Activated T-cell treated with anti-CD3 and anti-CD28 coated beads, Interleukin-2, amount 50 U/mL, for 4 hours (primary cell): Measurements from ENCODE around the gene USP35. TPM values are rescaled to one million over a fixed set of nuclear protein-coding genes. Genes with fewer than 3 reads are reported as not detected.
"Not testable (repeated sequence)": the region's sequence is repeated elsewhere in the genome, so short reads cannot be mapped to it uniquely, and the experiment has no call there.

Experiments
- ATAC-seq, 2 donors: fragments of 200-7000 bp; cut with Tn5 transposase; one replicate each; pipeline ENCODE4 v1.10.0; 2021
- DNase-seq: peaks from one replicate; pipeline ENCODE4 v3.0.0-alpha.2; 2020
- H3K27me3 Mint-ChIP-seq: one replicate; pipeline ENCODE4 v1.8.0; 2021; ENCODE audit warnings: low read depth, mixed read lengths
- H3K36me3 Mint-ChIP-seq: one replicate; pipeline ENCODE4 v1.8.0; 2022; ENCODE audit warnings: mixed read lengths; ENCODE audit not compliant: insufficient read depth
- H3K4me1 Mint-ChIP-seq: one replicate; pipeline ENCODE4 v1.8.0; 2021; ENCODE audit warnings: low read depth, mixed read lengths
- H3K4me3 Mint-ChIP-seq: one replicate; pipeline ENCODE4 v1.8.0; 2021; ENCODE audit warnings: mild to moderate bottlenecking, moderate library complexity, mixed read lengths
- H3K9me3 Mint-ChIP-seq: one replicate; pipeline ENCODE4 v1.8.0; 2021; ENCODE audit warnings: mixed read lengths
- total RNA-seq, 3 donors: library from RNA; stranded (reverse); gene quantifications; one replicate each; pipeline ENCODE4 v1.2.1, GENCODE V29; 2021

The USP35 gene
- total RNA-seq, 3 donors from 2014 or later = 3.8 to 5.2 (median 4.9) TPM

- Mint-ChIP-seq H3K27me3 (no peaks in the 10 kb centered on the region), H3K4me1 (no peaks in the 10 kb centered on the region), H3K4me3 (no peak overlapping the region), H3K36me3 (no peaks in the 10 kb centered on the region), H3K9me3 (no peaks in the 10 kb centered on the region)
- DNase-seq = no peak
- ATAC-seq = no peak
These were observed 28.2 kb upstream of the USP35 start for GRCh38 chr11:78160557-78160956.

GRCh38 chr11:78161346-78161745 is 27.4 kb upstream of the USP35 start:
- no peaks in the 10 kb centered on the region for H3K4me1 Mint-ChIP-seq
- H3K9me3 Mint-ChIP-seq = no peaks in the 10 kb centered on the region
- no peak for DNase-seq
- ATAC-seq = no peak
- H3K4me3 Mint-ChIP-seq = no peak overlapping the region
- no peaks in the 10 kb centered on the region for H3K27me3 Mint-ChIP-seq
- H3K36me3 Mint-ChIP-seq = no peaks in the 10 kb centered on the region

GRCh38 chr11:78161962-78162371 is 26.8 kb upstream of the USP35 start:
- H3K4me3 Mint-ChIP-seq = no peak overlapping the region
- no peaks in the 10 kb centered on the region for H3K9me3 Mint-ChIP-seq
- no peaks in the 10 kb centered on the region for H3K27me3 Mint-ChIP-seq
- no peaks in the 10 kb centered on the region for H3K36me3 Mint-ChIP-seq
- no peak for DNase-seq
- no peak for ATAC-seq
- H3K4me1 Mint-ChIP-seq = no peaks in the 10 kb centered on the region

GRCh38 chr11:78163828-78164227 is 24.9 kb upstream of the USP35 start:
- Mint-ChIP-seq H3K27me3 (no peaks in the 10 kb centered on the region), H3K36me3 (no peaks in the 10 kb centered on the region), H3K4me3 (no peak overlapping the region), H3K9me3 (no peaks in the 10 kb centered on the region), H3K4me1 (no peaks in the 10 kb centered on the region)
- no peak for ATAC-seq
- no peak for DNase-seq

- H3K9me3 Mint-ChIP-seq = no peaks in the 10 kb centered on the region
- no peak overlapping the region for H3K4me3 Mint-ChIP-seq
- H3K36me3 Mint-ChIP-seq = no peaks in the 10 kb centered on the region
- no peak for DNase-seq
- H3K27me3 Mint-ChIP-seq = no peaks in the 10 kb centered on the region
- ATAC-seq = no peak
- H3K4me1 Mint-ChIP-seq = no peaks in the 10 kb centered on the region
These were observed 24.2 kb upstream of the USP35 start for GRCh38 chr11:78164471-78164870.

GRCh38 chr11:78166855-78167469 is 21.8 kb upstream of the USP35 start:
- no peaks in the 10 kb centered on the region for H3K27me3 Mint-ChIP-seq
- H3K4me1 Mint-ChIP-seq = no peaks in the 10 kb centered on the region
- DNase-seq (no peak), ATAC-seq (no peak)
- no peaks in the 10 kb centered on the region for H3K9me3 Mint-ChIP-seq
- no peaks in the 10 kb centered on the region for H3K36me3 Mint-ChIP-seq
- no peak overlapping the region for H3K4me3 Mint-ChIP-seq

GRCh38 chr11:78168539-78169477 is 19.9 kb upstream of the USP35 start:
- Mint-ChIP-seq H3K27me3 (no peaks in the 10 kb centered on the region), H3K36me3 (peaks cover 14% of the 10 kb centered on the region), H3K4me3 (no peak overlapping the region), H3K9me3 (no peaks in the 10 kb centered on the region), H3K4me1 (no peaks in the 10 kb centered on the region)
- DNase-seq (no peak), ATAC-seq (no peak)

GRCh38 chr11:78170413-78170812 is 18.3 kb upstream of the USP35 start:
- Mint-ChIP-seq H3K4me3 (no peak overlapping the region), H3K4me1 (no peaks in the 10 kb centered on the region), H3K9me3 (no peaks in the 10 kb centered on the region), H3K27me3 (no peaks in the 10 kb centered on the region), H3K36me3 (peaks cover 21% of the 10 kb centered on the region)
- ATAC-seq (no peak), DNase-seq (no peak)

- Mint-ChIP-seq H3K4me1 (no peaks in the 10 kb centered on the region), H3K9me3 (no peaks in the 10 kb centered on the region), H3K36me3 (peaks cover 21% of the 10 kb centered on the region), H3K4me3 (no peak overlapping the region), H3K27me3 (no peaks in the 10 kb centered on the region)
- no peak for DNase-seq
- ATAC-seq = no peak
These were observed 17.7 kb upstream of the USP35 start for GRCh38 chr11:78170874-78171549.

- Mint-ChIP-seq H3K27me3 (no peaks in the 10 kb centered on the region), H3K36me3 (peaks cover 26% of the 10 kb centered on the region), H3K4me3 (no peak overlapping the region), H3K9me3 (no peaks in the 10 kb centered on the region), H3K4me1 (no peaks in the 10 kb centered on the region)
- ATAC-seq (no peak), DNase-seq (no peak)
These were observed 16.8 kb upstream of the USP35 start for GRCh38 chr11:78171951-78172350.

GRCh38 chr11:78175862-78176261 is 12.9 kb upstream of the USP35 start:
- H3K27me3 Mint-ChIP-seq, ATAC-seq, H3K4me1 Mint-ChIP-seq, H3K4me3 Mint-ChIP-seq, H3K9me3 Mint-ChIP-seq, DNase-seq: not testable (repeated sequence)
- H3K36me3 Mint-ChIP-seq = peaks cover 29% of the 10 kb centered on the region

GRCh38 chr11:78176605-78177141 is 12.0 kb upstream of the USP35 start:
- Mint-ChIP-seq H3K9me3 (peaks cover 4% of the 10 kb centered on the region), H3K4me3 (no peak overlapping the region), H3K27me3 (no peaks in the 10 kb centered on the region)

GRCh38 chr11:78177216-78177615 is 11.5 kb upstream of the USP35 start:
- ATAC-seq (no peak), DNase-seq (no peak)
- Mint-ChIP-seq H3K4me3 (no peak overlapping the region), H3K27me3 (no peaks in the 10 kb centered on the region), H3K4me1 (no peaks in the 10 kb centered on the region), H3K36me3 (peaks cover 33% of the 10 kb centered on the region), H3K9me3 (peaks cover 4% of the 10 kb centered on the region)

More at GRCh38 chr11:78176605-78177141, 12.0 kb upstream of the USP35 start:
- DNase-seq = no peak
- Mint-ChIP-seq H3K4me1 (no peaks in the 10 kb centered on the region), H3K36me3 (peaks cover 33% of the 10 kb centered on the region)
- no peak for ATAC-seq

GRCh38 chr11:78179459-78180071 is 9.2 kb upstream of the USP35 start:
- Mint-ChIP-seq H3K36me3 (peaks cover 19% of the 10 kb centered on the region), H3K4me3 (no peak overlapping the region), H3K4me1 (no peaks in the 10 kb centered on the region), H3K27me3 (no peaks in the 10 kb centered on the region), H3K9me3 (peaks cover 4% of the 10 kb centered on the region)
- ATAC-seq (no peak), DNase-seq (no peak)
